ENCODE results near the gene SELL.
A peak's percentile ranks its signal among the peaks of the same experiment; 100 is the strongest.
"Not testable (repeated sequence)": the region's sequence is repeated elsewhere in the genome, so short reads cannot be mapped to it uniquely, and the experiment has no call there.

The SELL gene

GRCh38 chr1:169711469-169712308 is at the start of gene SELL:
SELL (minus strand) TSS chr1:169711620; CDS start chr1:169711498, 122 bp downstream.
- DNase-seq: peak; percentile 81

- DNase-seq: no peak
Measured at GRCh38 chr1:169759038-169759437, 47.6 kb upstream of the SELL start.

GRCh38 chr1:169753549-169753948 is 42.1 kb upstream of the SELL start:
- DNase-seq: no peak

- no peak for DNase-seq
Measured at GRCh38 chr1:169750041-169750440, 38.6 kb upstream of the SELL start.

GRCh38 chr1:169746550-169746949 is 35.1 kb upstream of the SELL start:
- no peak for DNase-seq

- DNase-seq: no peak
Measured at GRCh38 chr1:169745015-169745861, 33.8 kb upstream of the SELL start.

- DNase-seq: peak; percentile 54
Measured at GRCh38 chr1:169741666-169742394, 30.4 kb upstream of the SELL start.

GRCh38 chr1:169739980-169740379 is 28.6 kb upstream of the SELL start:
- peak; percentile 43 for DNase-seq

GRCh38 chr1:169733924-169734323 is 22.5 kb upstream of the SELL start, which contains the start of gene SELE:
SELE (minus strand) TSS chr1:169734079; CDS start chr1:169733612, 467 bp downstream.
- no peak for DNase-seq

GRCh38 chr1:169731446-169731845 is 20.0 kb upstream of the SELL start:
- no peak for DNase-seq

GRCh38 chr1:169729991-169730390 is 18.6 kb upstream of the SELL start:
- no peak for DNase-seq

- no peak for DNase-seq
Measured at GRCh38 chr1:169727307-169727706, 15.9 kb upstream of the SELL start.

- DNase-seq: no peak
Measured at GRCh38 chr1:169726851-169727250, 15.4 kb upstream of the SELL start.

GRCh38 chr1:169725930-169726329 is 14.5 kb upstream of the SELL start:
- no peak for DNase-seq

- peak; percentile 3 for DNase-seq
Measured at GRCh38 chr1:169724168-169724567, 12.7 kb upstream of the SELL start.

GRCh38 chr1:169723763-169724162 is 12.3 kb upstream of the SELL start:
- DNase-seq: no peak

GRCh38 chr1:169722779-169723178 is 11.4 kb upstream of the SELL start:
- peak; percentile 12 for DNase-seq

GRCh38 chr1:169715100-169715499 is 3.7 kb upstream of the SELL start:
- not testable (repeated sequence) for DNase-seq

GRCh38 chr1:169713090-169713489 is 1.7 kb upstream of the SELL start:
- DNase-seq: not testable (repeated sequence)

GRCh38 chr1:169712309-169712631 is 850 bp upstream of the SELL start:
- DNase-seq: no peak

GRCh38 chr1:169708647-169709046 is 2.8 kb downstream of the SELL start:
- DNase-seq: no peak

GRCh38 chr1:169707912-169708604 is 3.4 kb downstream of the SELL start:
- DNase-seq: no peak

GRCh38 chr1:169704797-169705196 is 6.6 kb downstream of the SELL start:
- no peak for DNase-seq
